GM10266 (cell line): ENCODE results near the gene KCTD19.

ENCODE experiments used
- DNase-seq: peaks from one replicate; pipeline ENCODE4 v3.0.0; 2012; ENCODE audit errors: extremely low spot score
- CTCF ChIP-seq: IDR thresholded peaks from 2 replicates; pipeline ENCODE4 v1.5.1; 2012; ENCODE audit warnings: mild to moderate bottlenecking, low read depth; ENCODE audit not compliant: control insufficient read depth, insufficient read depth; ENCODE audit errors: missing control alignments

KCTD19 gene

GRCh38 chr16:67317853-67318252, 8.7 kb downstream of the KCTD19 start:
- no peak for TF ChIP-seq CTCF
- no peak for DNase-seq

GRCh38 chr16:67312719-67313118, 13.8 kb downstream of the KCTD19 start:
- no peak for DNase-seq
- no peak for TF ChIP-seq CTCF

GRCh38 chr16:67311607-67312488, 14.7 kb downstream of the KCTD19 start:
- DNase-seq = peak; percentile 78
- no peak for TF ChIP-seq CTCF

GRCh38 chr16:67310561-67310960, 16.0 kb downstream of the KCTD19 start:
- no peak for DNase-seq
- TF ChIP-seq CTCF = no peak

- TF ChIP-seq CTCF = no peak
- DNase-seq = no peak
These were observed 21.1 kb downstream of the KCTD19 start for GRCh38 chr16:67305216-67306071.

- no peak for DNase-seq
- TF ChIP-seq CTCF = no peak
These were observed 22.5 kb downstream of the KCTD19 start for GRCh38 chr16:67304020-67304419.

GRCh38 chr16:67302970-67303369, 23.6 kb downstream of the KCTD19 start:
- TF ChIP-seq CTCF = no peak
- no peak for DNase-seq
